GM21619 (cell line): ENCODE data around the gene ABCC6.
"Not testable (repeated sequence)": the region's sequence is repeated elsewhere in the genome, so short reads cannot be mapped to it uniquely, and the experiment has no call there.

Experiments
- ATAC-seq: cut with Tn5 transposase; IDR thresholded peaks from one replicate; pipeline ENCODE4 v1.9.1; 2021; ENCODE audit not compliant: unreplicated experiment

Gene ABCC6

GRCh38 chr16:16223662-16224241 lies 458 bp upstream of the ABCC6 start:
- ATAC-seq, result not testable (repeated sequence)

GRCh38 chr16:16221382-16221781 lies 1.9 kb downstream of the ABCC6 start:
- not testable (repeated sequence) for ATAC-seq

GRCh38 chr16:16220449-16220848 lies 2.8 kb downstream of the ABCC6 start:
- ATAC-seq, result not testable (repeated sequence)

- ATAC-seq, result not testable (repeated sequence)
These were observed 4.5 kb downstream of the ABCC6 start for GRCh38 chr16:16218787-16219186.

- ATAC-seq, result not testable (repeated sequence)
These were observed 4.9 kb downstream of the ABCC6 start for GRCh38 chr16:16218349-16218748.

GRCh38 chr16:16213863-16214293 lies 9.4 kb downstream of the ABCC6 start:
- not testable (repeated sequence) for ATAC-seq

- not testable (repeated sequence) for ATAC-seq
These were observed 11.9 kb downstream of the ABCC6 start for GRCh38 chr16:16211404-16211803.

GRCh38 chr16:16208461-16208860 lies 14.8 kb downstream of the ABCC6 start:
- not testable (repeated sequence) for ATAC-seq

GRCh38 chr16:16207787-16208334 lies 15.4 kb downstream of the ABCC6 start:
- ATAC-seq, result not testable (repeated sequence)

- ATAC-seq, result not testable (repeated sequence)
These were observed 16.1 kb downstream of the ABCC6 start for GRCh38 chr16:16207097-16207786.

- ATAC-seq, result not testable (repeated sequence)
These were observed 17.4 kb downstream of the ABCC6 start for GRCh38 chr16:16205864-16206263.

- ATAC-seq, result not testable (repeated sequence)
These were observed 18.7 kb downstream of the ABCC6 start for GRCh38 chr16:16204552-16204951.

GRCh38 chr16:16203494-16203893 lies 19.8 kb downstream of the ABCC6 start:
- not testable (repeated sequence) for ATAC-seq

- ATAC-seq, result not testable (repeated sequence)
These were observed 20.7 kb downstream of the ABCC6 start for GRCh38 chr16:16202400-16203143.

GRCh38 chr16:16201880-16202279 lies 21.4 kb downstream of the ABCC6 start:
- not testable (repeated sequence) for ATAC-seq

GRCh38 chr16:16200391-16200790 lies 22.9 kb downstream of the ABCC6 start:
- not testable (repeated sequence) for ATAC-seq

- not testable (repeated sequence) for ATAC-seq
These were observed 23.9 kb downstream of the ABCC6 start for GRCh38 chr16:16199428-16199827.

- no peak for ATAC-seq
These were observed 25.3 kb downstream of the ABCC6 start for GRCh38 chr16:16197966-16198365.

GRCh38 chr16:16197331-16197730 lies 26.0 kb downstream of the ABCC6 start:
- ATAC-seq, result no peak

- ATAC-seq, result no peak
These were observed 27.2 kb downstream of the ABCC6 start for GRCh38 chr16:16196099-16196498.

GRCh38 chr16:16191493-16192167 lies 31.7 kb downstream of the ABCC6 start:
- ATAC-seq, result no peak
